Left ventricle myocardium inferior (tissue), 1 donor: ENCODE results near the gene DIAPH3. TPM values are rescaled to one million over a fixed set of nuclear protein-coding genes. Genes with fewer than 3 reads are reported as not detected.

Source experiments
- DNase-seq: peaks from one replicate; pipeline ENCODE4 v3.0.0-alpha.2; 2020
- H3K27ac ChIP-seq: fragments of 200-600 bp; replicated peaks from 2 replicates; pipeline ENCODE4 v1.8.0; 2021
- H3K27me3 ChIP-seq: fragments of 200-600 bp; 2 replicates; pipeline ENCODE4 v1.8.0; 2021; ENCODE audit warnings: low read depth
- H3K36me3 ChIP-seq: fragments of 200-600 bp; 2 replicates; pipeline ENCODE4 v1.8.0; 2021
- H3K4me1 ChIP-seq: fragments of 200-600 bp; 2 replicates; pipeline ENCODE4 v1.8.0; 2021
- H3K4me3 ChIP-seq: fragments of 200-600 bp; 2 replicates; pipeline ENCODE4 v1.8.0; 2021; ENCODE audit warnings: mild to moderate bottlenecking, moderate library complexity
- H3K9me3 ChIP-seq: fragments of 200-600 bp; replicated peaks from 2 replicates; pipeline ENCODE4 v1.8.0; 2021
- intact Hi-C: fragments of 100-400 bp; cut with micrococcal nuclease; formaldehyde crosslinking; loops from one replicate; pipeline ENCODE4 v1.11.0; 2022
- total RNA-seq: library from RNA; stranded (reverse); fragmentation: NEBNext Ultra II Directional; extraction: Animal tissue kit (Norgen Biotek cat#: 25700); gene quantifications from one replicate; pipeline ENCODE4 v1.2.1, GENCODE V29; 2021
- TF ChIP-seq, protein P1 (sequence below): fragments of 200-600 bp; IDR thresholded peaks from 2 replicates; pipeline ENCODE4 v1.8.0; 2021; ENCODE audit warnings: antibody characterized with exemption, mild to moderate bottlenecking, borderline replicate concordance
- donor health status: DM: no; HTN: yes; CAD: no; lungs with severe emphysema.

DIAPH3 gene
- total RNA-seq, 1 donor from 2014 or later, result 0.25 TPM

- Histone ChIP-seq H3K4me1 (no peaks in the 10 kb centered on the region), H3K36me3 (no peaks in the 10 kb centered on the region), H3K9me3 (no peaks in the 10 kb centered on the region), H3K4me3 (no peak overlapping the region), H3K27me3 (no peaks in the 10 kb centered on the region), H3K27ac (no peak overlapping the region)
- intact Hi-C loops, result no loop called here
- DNase-seq, result no peak
- TF ChIP-seq, protein P1, sequence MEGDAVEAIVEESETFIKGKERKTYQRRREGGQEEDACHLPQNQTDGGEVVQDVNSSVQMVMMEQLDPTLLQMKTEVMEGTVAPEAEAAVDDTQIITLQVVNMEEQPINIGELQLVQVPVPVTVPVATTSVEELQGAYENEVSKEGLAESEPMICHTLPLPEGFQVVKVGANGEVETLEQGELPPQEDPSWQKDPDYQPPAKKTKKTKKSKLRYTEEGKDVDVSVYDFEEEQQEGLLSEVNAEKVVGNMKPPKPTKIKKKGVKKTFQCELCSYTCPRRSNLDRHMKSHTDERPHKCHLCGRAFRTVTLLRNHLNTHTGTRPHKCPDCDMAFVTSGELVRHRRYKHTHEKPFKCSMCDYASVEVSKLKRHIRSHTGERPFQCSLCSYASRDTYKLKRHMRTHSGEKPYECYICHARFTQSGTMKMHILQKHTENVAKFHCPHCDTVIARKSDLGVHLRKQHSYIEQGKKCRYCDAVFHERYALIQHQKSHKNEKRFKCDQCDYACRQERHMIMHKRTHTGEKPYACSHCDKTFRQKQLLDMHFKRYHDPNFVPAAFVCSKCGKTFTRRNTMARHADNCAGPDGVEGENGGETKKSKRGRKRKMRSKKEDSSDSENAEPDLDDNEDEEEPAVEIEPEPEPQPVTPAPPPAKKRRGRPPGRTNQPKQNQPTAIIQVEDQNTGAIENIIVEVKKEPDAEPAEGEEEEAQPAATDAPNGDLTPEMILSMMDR, result no peak
These were observed 273.7 kb downstream of the DIAPH3 start for GRCh38 chr13:59890054-59890453.

GRCh38 chr13:59888408-59888807 is 275.3 kb downstream of the DIAPH3 start:
- DNase-seq, result no peak
- TF ChIP-seq, protein P1, result no peak
- H3K36me3 ChIP-seq, result no peaks in the 10 kb centered on the region
- H3K9me3 ChIP-seq, result no peaks in the 10 kb centered on the region
- H3K4me3 ChIP-seq, result no peak overlapping the region
- intact Hi-C loops, result no loop called here
- H3K4me1 ChIP-seq, result no peaks in the 10 kb centered on the region
- no peaks in the 10 kb centered on the region for H3K27me3 ChIP-seq
- no peak overlapping the region for H3K27ac ChIP-seq

- Histone ChIP-seq H3K4me3 (no peak overlapping the region), H3K4me1 (no peaks in the 10 kb centered on the region), H3K9me3 (no peaks in the 10 kb centered on the region), H3K27ac (no peak overlapping the region), H3K27me3 (no peaks in the 10 kb centered on the region), H3K36me3 (no peaks in the 10 kb centered on the region)
- intact Hi-C loops, result no loop called here
- no peak for DNase-seq
- TF ChIP-seq, protein P1, result no peak
These were observed 278.7 kb downstream of the DIAPH3 start for GRCh38 chr13:59885076-59885475.

DNA sequence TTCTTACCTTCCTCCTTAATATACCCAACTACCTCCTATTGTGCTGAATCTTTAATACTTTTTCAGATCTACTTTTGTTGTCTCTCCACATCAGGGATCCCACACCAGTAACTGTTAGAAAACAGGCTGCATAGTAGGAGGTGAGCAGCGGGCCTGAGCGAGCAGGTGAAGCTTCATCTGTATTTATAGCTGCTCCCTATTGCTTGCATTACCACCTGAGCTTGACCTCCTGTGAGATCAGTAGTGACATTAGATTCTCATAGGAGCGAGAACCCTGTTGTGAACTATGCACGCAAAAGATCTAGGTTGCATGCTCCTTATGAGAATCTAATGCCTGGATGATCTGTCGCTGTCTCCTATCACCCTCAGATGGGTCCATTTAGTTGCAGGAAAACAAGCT is 279.8 kb downstream of the DIAPH3 start:
- DNase-seq, result no peak
- H3K27ac ChIP-seq, result no peak overlapping the region
- H3K27me3 ChIP-seq, result no peaks in the 10 kb centered on the region
- intact Hi-C loops, result no loop called here
- TF ChIP-seq, protein P1, result no peak
- no peaks in the 10 kb centered on the region for H3K4me1 ChIP-seq
- no peaks in the 10 kb centered on the region for H3K9me3 ChIP-seq
- H3K36me3 ChIP-seq, result no peaks in the 10 kb centered on the region
- H3K4me3 ChIP-seq, result no peak overlapping the region

DNA sequence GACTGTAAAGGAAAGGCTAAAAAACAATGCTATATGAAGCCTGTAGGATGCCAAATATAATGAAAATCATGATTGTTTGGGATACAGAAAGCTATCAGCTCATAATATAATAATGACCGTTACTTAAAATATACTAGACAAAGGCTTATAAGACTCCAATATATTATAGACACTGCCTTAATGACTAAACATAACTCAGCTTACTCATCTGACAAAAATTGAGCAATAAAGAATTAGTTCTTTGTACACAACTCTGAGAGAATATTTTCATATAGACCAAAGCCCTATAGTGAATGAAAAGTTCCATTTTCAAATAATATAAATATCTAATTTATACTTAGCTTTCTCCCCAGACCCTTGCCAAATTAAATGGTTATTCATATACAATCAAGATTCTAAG is 283.3 kb downstream of the DIAPH3 start:
- Histone ChIP-seq H3K4me3 (no peak overlapping the region), H3K9me3 (no peaks in the 10 kb centered on the region), H3K27me3 (no peaks in the 10 kb centered on the region), H3K27ac (no peak overlapping the region), H3K4me1 (no peaks in the 10 kb centered on the region), H3K36me3 (no peaks in the 10 kb centered on the region)
- no peak for DNase-seq
- TF ChIP-seq, protein P1, result no peak
- intact Hi-C loops, result no loop called here

- H3K27ac ChIP-seq, result no peak overlapping the region
- no peak overlapping the region for H3K4me3 ChIP-seq
- intact Hi-C loops, result no loop called here
- no peaks in the 10 kb centered on the region for H3K9me3 ChIP-seq
- no peaks in the 10 kb centered on the region for H3K27me3 ChIP-seq
- H3K36me3 ChIP-seq, result no peaks in the 10 kb centered on the region
- no peak for DNase-seq
- TF ChIP-seq, protein P1, result no peak
- H3K4me1 ChIP-seq, result no peaks in the 10 kb centered on the region
These were observed 284.4 kb downstream of the DIAPH3 start for GRCh38 chr13:59879281-59879680.
